GM12875 (cell line): Measurements from ENCODE around the gene RCCD1.

Experiments
- H3K4me3 ChIP-seq: one replicate; pipeline ENCODE4 v1.5.1; 2011; ENCODE audit warnings: low read depth, low read length, control low read depth
- CTCF ChIP-seq: IDR thresholded peaks from 2 replicates; pipeline ENCODE4 v1.5.1; 2011; ENCODE audit warnings: low read depth, mild to moderate bottlenecking, control low read depth, inconsistent platforms, low read length, moderate library complexity, borderline replicate concordance; ENCODE audit not compliant: insufficient read depth

Gene RCCD1

GRCh38 chr15:90989040-90989768, 34.5 kb downstream of the RCCD1 start:
- no peak for TF ChIP-seq CTCF
- H3K4me3 ChIP-seq: peak overlapping the region; percentile 19

- H3K4me3 ChIP-seq: no peak overlapping the region
These were observed 35.8 kb downstream of the RCCD1 start for GRCh38 chr15:90990446-90990845.

GRCh38 chr15:90991587-90992285, 37.1 kb downstream of the RCCD1 start:
- H3K4me3 ChIP-seq: no peak overlapping the region
- no peak for TF ChIP-seq CTCF

More at GRCh38 chr15:90990446-90990845, 35.8 kb downstream of the RCCD1 start:
- no peak for TF ChIP-seq CTCF

- no peak for TF ChIP-seq CTCF
- peak overlapping the region; percentile 100 for H3K4me3 ChIP-seq
These were observed 39.4 kb downstream of the RCCD1 start for GRCh38 chr15:90994059-90994416.

GRCh38 chr15:90994417-90995311, 40.0 kb downstream of the RCCD1 start, which contains the start of gene PRC1:
PRC1 (minus strand) TSS chr15:90994535; CDS start chr15:90994417, 118 bp downstream.
- TF ChIP-seq CTCF: no peak
- peak within 1 kb of the TSS; percentile 100 for H3K4me3 ChIP-seq

- no peak overlapping the region for H3K4me3 ChIP-seq
- no peak for TF ChIP-seq CTCF
These were observed 44.1 kb downstream of the RCCD1 start for GRCh38 chr15:90998737-90999136.
